ENCODE measurements around the gene TAS1R1. TPM values are rescaled to one million over a fixed set of nuclear protein-coding genes. Genes with fewer than 3 reads are reported as not detected.

TAS1R1 gene
- not detected in 2 replicates for total RNA-seq (2014; rRNA removed; shearing (Covaris generic))

DNA sequence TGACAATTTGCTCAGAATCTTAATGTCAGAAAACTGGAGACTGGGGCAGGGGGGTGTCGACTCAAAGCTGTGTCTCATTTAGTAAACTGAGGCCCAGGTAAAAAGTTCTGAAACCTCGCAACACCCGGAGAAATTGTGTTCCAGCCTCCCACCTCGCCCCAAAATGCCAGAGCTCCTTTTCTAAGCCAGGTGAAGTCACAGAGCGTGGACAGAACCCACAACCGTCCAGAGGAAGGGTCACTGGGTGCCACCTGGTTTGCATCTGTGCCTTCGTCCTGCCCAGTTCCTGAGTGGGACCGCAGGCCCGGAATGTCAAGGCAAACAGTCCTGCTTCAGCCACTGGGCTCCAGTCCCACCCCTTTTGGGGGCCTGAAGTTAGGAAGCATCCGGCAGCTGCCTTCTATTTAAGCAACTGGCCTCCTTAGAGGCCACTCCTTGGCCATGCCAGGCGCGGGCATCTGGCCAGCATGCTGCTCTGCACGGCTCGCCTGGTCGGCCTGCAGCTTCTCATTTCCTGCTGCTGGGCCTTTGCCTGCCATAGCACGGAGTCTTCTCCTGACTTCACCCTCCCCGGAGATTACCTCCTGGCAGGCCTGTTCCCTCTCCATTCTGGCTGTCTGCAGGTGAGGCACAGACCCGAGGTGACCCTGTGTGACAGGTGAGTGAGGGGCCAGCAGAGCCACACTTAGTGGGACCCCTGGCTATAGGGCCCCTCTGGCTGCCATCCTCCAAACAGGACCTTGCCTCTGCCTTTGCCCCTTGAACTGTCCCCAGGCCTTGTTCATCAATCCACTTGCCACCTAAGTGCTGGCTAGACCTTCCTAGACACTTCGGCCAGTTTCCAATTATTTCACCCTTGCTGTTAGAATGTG lies at the start of gene TAS1R1:
Gene TAS1R1 (plus strand): TSS at position 401 of the 872 bp plus-strand sequence. CDS start 67 bp downstream, at position 468.
- peak; percentile 70 for DNase-seq (ENCODE audit: low spot score)

DNA sequence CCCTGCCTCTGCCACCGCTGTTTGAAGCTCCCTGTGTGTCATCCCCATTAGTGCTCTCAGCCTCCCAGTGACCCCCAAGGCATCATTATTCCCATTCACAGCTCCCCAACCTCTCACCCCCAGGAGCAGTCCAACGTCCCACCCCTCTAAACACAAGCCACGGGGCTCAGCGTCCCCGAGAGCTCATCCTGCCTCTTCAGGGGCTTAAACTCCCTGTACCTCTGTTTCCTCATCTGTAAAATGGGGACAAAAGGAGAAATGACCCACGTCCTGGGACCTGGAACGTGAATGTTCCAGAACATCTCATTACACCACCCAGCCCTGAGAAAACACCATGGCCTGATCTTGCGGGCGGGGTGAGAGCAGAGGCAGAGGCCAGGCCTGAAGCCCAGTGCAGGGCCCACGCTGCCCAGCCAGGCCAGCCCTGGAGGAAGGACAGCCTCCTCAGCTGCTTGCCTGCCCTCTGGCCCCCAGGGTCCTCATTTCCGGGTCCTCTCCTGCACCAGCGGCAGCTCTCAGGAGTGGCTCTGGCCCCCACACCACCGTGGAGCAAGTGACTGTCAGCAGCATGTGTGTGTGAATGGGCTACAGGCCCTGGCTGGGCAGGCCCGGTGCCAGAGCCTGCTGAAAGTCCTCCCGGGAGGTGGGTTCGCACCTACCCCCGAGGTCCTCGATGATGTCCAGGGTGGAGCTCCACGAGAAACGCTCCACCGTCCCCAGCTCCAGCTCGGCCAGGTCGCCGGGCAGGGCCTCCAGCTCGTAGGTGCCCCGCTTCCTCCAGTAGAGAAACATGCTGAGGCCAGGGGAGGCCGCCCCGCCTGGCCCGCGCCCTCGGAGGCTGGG lies 49.5 kb upstream of the TAS1R1 start:
- in situ Hi-C loops (cut with HindIII; ENCODE audit: low sequenced_read_pairs) = no loop called here
- DNase-seq (ENCODE audit: low spot score) = no peak

More for the DNA sequence above, at the start of gene TAS1R1:
- in situ Hi-C loops (cut with HindIII; ENCODE audit: low sequenced_read_pairs) = no loop called here

DNA sequence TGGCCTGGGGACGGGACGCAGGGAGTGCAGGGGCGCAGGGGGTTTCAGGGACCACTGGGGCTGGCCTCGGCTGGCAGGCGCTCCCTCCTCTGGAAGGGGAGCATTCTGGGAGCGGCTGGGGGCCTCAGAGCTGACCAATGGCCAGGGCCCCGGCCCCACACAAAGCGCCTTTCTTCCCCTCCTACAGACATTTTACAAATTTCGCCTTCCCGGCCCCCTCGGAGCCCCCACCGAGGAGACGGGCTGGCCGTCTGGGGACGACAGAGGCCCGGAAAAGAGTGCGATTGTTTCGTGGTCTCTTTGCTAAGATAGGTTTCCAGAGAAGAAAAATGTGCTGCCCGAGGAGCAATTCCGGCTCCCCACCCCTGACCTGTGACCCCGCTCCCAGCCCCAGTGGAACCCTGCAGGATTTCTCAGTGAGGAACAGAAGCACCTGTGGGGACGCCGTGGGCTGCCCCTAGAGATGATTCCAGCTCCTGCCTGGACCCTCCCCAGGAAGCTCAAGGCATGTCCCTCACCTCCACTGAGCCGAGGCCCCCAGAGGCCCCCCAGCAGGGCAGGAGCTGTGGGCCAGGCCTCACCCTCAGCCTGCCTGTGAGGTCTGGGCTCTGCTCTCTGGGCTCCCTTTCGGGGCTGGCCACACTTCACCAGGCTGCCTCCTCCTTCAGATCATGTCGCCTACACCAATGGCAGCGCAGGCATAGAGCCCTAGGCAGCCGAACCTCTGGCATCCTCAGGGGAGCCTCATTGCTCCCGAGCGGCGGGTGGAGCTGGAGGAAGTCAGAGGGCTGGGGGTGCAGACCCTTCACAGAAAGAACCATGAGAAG lies 48.7 kb upstream of the TAS1R1 start:
- DNase-seq (ENCODE audit: low spot score) = no peak
- in situ Hi-C loops (cut with HindIII; ENCODE audit: low sequenced_read_pairs) = no loop called here

DNA sequence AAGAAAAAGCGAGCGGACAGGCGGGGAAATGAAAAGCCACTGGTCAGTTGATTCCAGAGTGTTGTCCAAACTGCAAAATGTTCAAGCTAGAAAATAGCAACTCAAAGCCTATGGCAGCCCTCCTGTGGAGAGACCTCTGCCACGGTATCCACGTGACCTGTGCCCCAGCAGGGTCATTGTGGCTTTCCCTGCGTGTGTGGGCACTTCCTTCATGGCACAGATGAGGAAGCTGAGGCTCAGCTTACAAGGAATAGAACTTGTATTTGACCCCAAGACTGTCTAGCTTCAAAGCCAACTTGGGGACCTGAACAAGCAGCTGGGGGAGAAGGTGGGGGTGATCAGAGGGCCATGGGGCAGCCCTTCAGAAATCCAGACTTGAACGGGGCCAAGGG lies 48.1 kb upstream of the TAS1R1 start:
- in situ Hi-C loops (cut with HindIII; ENCODE audit: low sequenced_read_pairs) = no loop called here
- no peak for DNase-seq (ENCODE audit: low spot score)

DNA sequence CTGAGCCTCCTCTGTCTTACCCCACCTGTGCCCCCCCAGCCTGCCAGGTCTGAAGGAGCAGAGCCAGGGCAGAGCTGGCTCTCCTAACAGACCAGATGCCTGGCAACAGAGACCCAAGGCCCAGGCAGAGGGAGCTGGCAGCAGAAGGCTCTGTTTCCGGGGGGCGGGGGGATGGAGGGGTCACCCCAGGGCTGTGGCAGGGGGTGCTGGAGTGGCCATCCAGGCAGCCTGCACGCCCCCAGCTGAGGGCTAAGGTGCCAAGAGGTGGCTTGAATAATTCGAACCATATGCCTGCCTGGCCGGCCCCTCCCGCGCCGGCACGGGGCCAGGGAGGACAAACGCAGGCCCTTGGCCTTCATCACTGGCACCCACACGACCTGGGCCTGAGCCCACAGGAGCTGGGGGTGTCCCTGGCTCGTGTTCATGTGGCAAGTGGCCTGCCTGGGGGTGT lies 47.6 kb upstream of the TAS1R1 start:
- in situ Hi-C loops (cut with HindIII; ENCODE audit: low sequenced_read_pairs) = no loop called here

DNA sequence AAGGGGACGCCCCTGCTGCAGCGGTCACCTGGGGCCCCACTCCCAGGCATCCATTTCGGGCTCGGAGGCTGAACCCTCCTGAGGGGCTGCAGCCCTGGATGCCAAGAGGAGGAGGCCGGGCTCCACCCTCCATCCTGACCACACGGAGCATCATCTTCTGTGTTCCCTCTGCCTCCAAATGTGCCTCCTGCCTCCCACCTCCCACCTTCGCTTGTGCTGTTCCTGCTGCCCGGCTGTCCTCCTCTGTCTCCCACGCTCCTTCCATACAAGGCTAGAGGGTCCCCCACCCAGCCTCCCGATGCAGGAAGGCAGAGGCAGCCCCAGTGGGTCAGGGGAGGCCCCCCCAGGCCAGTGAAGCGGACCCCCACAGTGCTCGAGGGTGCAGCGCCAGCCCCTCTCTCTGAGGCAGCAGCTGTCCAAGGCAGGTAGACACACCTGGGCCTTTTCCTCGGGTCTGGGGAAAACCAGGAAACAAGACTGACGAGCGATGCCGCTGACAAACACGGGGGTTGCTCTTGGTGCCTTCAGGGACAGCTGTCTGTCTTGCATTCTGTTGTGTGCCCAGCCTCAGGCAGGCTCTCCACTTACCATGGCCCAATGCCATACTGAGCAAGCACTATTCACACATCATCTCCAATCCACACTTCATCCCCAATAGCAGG lies 46.8 kb upstream of the TAS1R1 start:
- in situ Hi-C loops (cut with HindIII; ENCODE audit: low sequenced_read_pairs) = no loop called here
- DNase-seq (ENCODE audit: low spot score) = peak; percentile 75

More for the DNA sequence above, 47.6 kb upstream of the TAS1R1 start:
- DNase-seq (ENCODE audit: low spot score) = peak; percentile 96

DNA sequence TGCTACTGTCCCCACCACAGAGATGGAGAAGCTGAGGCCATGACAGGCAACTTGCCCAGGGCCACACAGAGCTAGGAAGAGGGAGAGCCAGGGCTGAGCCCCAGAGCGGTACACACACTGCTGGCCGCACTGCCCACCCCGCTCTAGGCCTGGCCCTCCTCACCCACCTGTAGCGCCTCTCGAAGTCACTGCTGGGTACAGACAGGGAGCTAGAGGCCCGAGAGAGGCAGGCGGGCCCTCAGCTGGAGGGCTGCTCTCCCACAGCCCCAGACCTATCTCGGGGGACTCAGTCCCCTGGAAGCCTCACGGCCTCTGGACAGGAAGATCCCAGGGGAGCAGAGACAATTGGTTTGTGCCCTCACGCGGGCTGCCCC lies 46.3 kb upstream of the TAS1R1 start:
- no peak for DNase-seq (ENCODE audit: low spot score)
- in situ Hi-C loops (cut with HindIII; ENCODE audit: low sequenced_read_pairs) = no loop called here

DNA sequence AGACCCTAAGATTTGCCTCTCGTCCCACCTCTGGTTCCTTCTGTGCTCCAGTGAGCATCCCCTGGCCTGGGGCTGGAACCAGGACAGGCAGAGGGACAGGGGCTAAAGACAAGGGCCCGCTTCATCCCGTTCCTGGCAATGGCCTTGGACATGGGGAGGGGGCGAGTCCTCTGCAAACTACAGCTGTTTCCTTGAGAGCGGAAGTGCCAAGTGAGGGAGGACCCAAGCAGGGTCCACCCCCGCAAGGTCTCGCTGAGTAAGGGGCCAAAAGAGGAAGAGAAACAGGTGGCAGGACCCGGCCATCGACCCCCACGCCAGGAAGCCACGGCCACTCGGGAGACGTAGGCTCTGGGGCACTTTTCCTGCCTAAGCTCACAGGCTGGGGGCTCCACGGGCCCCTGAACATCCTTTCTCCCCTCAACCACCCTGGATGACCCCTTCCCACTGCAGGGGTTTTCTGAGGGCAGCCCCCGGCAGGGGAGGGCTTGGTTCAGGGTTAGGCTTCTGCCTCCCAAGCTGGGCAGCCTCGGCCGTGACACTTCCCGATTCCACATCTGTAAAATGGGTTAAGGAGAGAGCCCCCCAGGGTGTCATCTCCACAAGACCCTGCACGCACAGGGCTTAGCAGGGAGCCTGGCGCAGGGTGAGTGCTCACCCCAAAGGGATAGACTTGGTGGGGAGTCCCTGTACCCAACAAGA lies 45.7 kb upstream of the TAS1R1 start:
- no peak for DNase-seq (ENCODE audit: low spot score)
- in situ Hi-C loops (cut with HindIII; ENCODE audit: low sequenced_read_pairs) = no loop called here

DNA sequence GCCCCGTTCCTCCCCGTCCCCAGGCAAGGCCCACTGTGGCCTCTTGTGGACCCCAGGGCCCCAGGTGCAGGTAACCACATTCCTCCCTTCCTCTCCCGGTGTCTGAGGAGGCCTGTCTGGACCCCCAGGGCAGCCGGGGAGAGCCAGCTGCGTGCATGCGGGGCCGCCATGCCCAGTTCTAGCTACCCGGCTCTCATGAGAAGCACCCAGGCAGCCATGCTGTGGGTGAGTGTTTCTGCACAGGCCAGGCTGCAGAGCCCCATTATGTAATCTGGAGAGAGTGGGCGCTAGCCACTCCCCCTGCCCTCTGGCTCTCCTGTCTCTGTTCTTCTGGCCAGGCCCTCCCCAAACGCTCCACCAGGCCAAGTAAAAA lies 45.2 kb upstream of the TAS1R1 start:
- in situ Hi-C loops (cut with HindIII; ENCODE audit: low sequenced_read_pairs) = no loop called here

DNA sequence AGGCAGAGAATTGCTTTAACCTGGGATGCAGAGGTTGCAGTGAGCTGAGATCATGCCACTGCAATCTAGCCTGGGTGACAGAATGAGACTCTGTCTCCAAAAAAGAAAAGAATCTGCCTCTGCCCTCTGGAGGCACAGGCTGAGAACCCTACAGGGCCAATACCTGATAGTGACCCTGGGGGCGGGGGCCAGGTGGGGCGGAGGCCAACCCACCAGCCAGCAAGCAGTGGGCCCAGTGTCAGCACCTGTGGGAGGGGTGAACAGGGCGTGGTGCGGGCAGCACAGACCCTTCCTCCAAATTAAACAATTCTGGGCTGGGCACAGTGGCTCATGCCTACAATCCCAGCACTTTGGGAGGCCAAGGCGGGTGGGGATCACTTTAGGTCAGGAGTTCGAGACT lies 44.6 kb upstream of the TAS1R1 start:
- in situ Hi-C loops (cut with HindIII; ENCODE audit: low sequenced_read_pairs) = no loop called here
- no peak for DNase-seq (ENCODE audit: low spot score)

More for the DNA sequence above, 45.2 kb upstream of the TAS1R1 start:
- DNase-seq (ENCODE audit: low spot score) = peak; percentile 47

DNA sequence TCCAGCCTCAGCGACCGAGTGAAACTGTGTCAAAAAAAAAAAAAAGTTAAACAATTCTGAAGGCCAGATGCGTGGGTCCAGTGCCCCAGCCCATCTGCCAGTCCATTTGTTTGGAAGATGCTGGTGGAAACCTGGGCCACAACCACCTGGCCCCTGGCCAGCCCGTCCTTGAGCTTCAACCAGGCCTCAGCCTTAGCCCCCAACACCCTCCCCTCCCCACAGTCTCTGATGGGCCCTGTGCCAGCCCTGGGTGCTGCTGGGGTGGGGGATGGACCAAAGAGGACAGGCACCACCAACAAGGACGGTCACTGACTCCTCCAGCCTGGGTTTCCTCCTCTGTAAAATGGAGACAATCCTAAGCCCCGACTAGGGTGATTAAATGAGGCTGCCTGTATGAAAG lies 44.1 kb upstream of the TAS1R1 start:
- in situ Hi-C loops (cut with HindIII; ENCODE audit: low sequenced_read_pairs) = no loop called here
- DNase-seq (ENCODE audit: low spot score) = no peak

DNA sequence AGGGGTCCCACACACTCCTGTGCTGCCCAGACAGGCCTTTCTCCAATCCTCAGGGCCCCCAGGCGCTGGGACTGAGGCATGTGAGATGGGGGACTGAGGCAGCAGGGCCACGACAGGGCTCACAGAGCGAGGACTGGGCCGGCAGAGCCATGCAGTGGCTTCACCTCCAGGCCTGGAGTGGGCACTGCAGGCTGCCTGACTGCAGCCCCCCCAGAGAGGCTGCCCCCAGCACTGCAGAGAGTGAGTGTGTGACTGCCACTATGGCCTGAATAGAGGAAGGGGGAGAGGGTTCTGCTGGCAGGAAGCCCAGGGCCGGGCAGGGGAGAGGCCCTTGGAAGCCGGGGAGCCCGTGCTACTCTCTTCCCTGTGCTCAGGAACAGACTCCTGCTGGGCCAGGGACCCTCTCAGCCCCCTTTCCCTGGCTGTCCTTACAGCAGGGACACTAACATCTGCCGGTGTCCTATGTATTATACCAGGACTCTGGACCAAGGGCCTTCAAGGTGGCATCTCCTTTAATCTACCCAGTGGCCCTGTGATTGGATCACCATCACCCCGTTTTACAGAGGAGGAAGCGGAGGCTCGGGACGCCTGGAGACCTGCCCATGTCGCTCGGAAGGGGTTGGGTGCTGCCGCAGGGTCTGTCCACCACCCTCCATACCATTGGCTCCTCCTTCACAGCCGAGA lies 43.4 kb upstream of the TAS1R1 start:
- in situ Hi-C loops (cut with HindIII; ENCODE audit: low sequenced_read_pairs) = no loop called here

DNA sequence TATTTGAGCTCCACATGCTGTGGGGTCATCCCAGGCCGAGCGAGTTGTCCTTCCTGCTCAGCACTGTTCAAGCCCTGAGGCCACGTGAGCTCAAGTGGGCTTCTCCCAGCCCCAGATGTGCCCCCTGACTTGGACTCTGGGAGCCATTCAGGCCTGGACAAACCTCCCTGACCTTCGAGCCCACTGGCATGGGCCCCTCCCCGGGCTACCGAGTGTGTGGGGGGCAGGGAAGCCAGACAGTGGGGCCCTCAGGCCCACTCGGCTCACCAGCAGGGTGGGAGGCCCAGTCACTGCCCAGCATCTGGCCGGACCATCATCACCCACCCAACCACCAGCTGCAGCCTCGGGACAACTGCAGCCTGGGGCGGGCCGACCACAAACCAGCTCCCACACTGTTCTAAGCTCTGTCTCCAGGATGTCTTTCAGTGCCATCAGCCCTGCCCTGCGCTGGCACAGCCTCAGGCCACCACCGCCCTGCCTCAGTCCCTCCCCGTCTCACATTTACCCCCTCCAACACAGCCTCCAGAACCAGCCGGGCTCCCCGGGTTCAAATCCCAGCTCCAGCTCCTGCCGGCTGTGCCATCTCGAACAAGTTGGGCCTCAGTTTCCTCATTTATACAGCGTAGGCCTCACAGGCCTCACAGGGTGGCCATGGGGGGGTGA lies 42.7 kb upstream of the TAS1R1 start:
- no peak for DNase-seq (ENCODE audit: low spot score)
- in situ Hi-C loops (cut with HindIII; ENCODE audit: low sequenced_read_pairs) = no loop called here

More for the DNA sequence above, 43.4 kb upstream of the TAS1R1 start:
- no peak for DNase-seq (ENCODE audit: low spot score)

DNA sequence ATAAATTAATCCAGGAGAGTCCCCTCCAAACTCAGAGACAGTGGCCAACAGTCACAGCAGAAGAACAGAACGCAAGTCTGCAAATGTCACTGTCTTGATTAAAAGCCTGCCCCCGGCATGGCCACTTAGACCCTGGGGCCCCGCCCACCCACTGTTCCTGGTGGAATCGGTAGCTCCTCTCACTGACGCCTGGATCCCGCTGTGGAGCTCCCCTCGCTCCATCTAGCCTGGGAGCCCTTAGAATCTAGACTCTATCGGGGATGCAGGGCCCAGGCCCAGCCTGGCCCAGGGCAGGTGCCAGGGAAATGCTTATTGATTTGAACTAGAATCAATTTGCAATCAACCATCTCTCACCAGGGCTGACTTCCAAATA lies 42.2 kb upstream of the TAS1R1 start:
- in situ Hi-C loops (cut with HindIII; ENCODE audit: low sequenced_read_pairs) = no loop called here
- DNase-seq (ENCODE audit: low spot score) = no peak

DNA sequence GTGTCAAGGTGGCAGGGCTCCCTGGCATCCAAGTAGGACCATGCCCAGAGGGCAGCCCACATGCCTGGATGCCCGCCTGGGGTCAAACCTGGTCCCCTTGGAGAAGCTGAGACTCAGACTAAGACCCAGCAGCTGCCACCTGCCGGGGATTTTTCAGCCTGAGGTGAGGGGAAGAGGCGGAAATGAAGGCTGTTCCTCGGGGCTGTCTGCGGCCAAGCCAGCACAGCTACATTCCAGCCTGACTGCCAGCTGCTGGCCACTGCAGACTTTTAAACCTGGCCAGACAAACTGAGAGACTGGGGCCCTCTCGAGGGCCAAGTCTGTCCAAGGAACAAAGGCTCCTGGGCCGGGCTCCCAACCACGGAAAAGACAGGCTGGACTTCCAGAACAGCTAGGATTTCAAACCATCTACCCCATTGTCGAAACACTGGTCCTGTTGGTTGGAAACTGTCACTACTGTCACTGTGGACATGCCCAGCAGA lies 41.7 kb upstream of the TAS1R1 start:
- in situ Hi-C loops (cut with HindIII; ENCODE audit: low sequenced_read_pairs) = no loop called here
- DNase-seq (ENCODE audit: low spot score) = no peak

DNA sequence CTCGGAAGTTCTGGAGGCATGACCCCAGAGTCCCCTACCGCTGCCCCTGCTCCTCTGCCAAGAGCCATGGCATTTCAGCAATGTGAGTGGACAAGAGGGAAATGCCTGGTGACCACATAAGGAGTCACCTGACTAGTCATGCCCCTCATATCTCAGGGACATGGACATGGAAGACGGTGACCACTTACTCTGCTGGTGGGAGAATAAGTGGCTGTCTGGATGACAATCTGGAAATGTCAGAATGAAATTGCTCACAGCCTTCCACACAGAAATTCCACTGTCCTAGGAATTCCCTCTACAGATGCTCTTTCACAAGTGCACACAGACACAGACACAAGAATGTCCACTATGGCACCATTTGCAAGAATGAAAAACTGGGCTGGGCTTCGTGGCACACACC lies 39.3 kb upstream of the TAS1R1 start:
- DNase-seq (ENCODE audit: low spot score) = no peak
- in situ Hi-C loops (cut with HindIII; ENCODE audit: low sequenced_read_pairs) = no loop called here

DNA sequence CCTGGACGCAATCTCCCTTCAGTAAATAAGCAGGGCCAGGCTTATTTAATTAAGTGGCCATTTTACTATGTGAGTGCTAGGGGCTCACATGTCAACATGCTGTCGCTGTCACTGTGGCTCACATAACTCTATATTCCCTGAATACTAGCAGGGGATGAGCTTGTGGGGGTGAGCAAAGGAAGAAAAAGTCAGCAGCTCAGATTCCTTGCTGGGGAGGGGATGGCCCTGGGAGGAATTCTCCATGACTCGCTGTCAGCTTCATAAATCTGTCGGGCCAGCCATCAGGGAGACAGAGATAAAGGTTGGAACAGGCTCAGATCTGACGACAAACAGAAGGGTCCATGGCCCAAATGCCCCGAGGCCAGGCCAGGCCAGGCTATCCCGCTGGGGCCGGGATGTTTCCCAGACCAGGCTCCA lies 37.7 kb upstream of the TAS1R1 start:
- no peak for DNase-seq (ENCODE audit: low spot score)
- in situ Hi-C loops (cut with HindIII; ENCODE audit: low sequenced_read_pairs) = no loop called here
